HG03280 (cell line): ENCODE measurements around the gene TGFBRAP1.
"Not testable (repeated sequence)": the region's sequence is repeated elsewhere in the genome, so short reads cannot be mapped to it uniquely, and the experiment has no call there.

ENCODE experiments used
- ATAC-seq: cut with Tn5 transposase; IDR thresholded peaks from one replicate; pipeline ENCODE4 v1.9.1; 2021; ENCODE audit warnings: mild to moderate bottlenecking, moderate library complexity; ENCODE audit not compliant: unreplicated experiment

TGFBRAP1 gene

GRCh38 chr2:105278654-105279053, 50.9 kb downstream of the TGFBRAP1 start:
- no peak for ATAC-seq

- ATAC-seq: no peak
Observed at GRCh38 chr2:105274046-105274445, 55.5 kb downstream of the TGFBRAP1 start.

GRCh38 chr2:105272176-105272575, 57.4 kb downstream of the TGFBRAP1 start:
- ATAC-seq: no peak

GRCh38 chr2:105271393-105272045, 58.0 kb downstream of the TGFBRAP1 start:
- ATAC-seq: no peak

GRCh38 chr2:105269426-105269825, 60.1 kb downstream of the TGFBRAP1 start:
- no peak for ATAC-seq

GRCh38 chr2:105262651-105263091, 66.9 kb downstream of the TGFBRAP1 start:
- ATAC-seq: no peak

- no peak for ATAC-seq
Observed at GRCh38 chr2:105261061-105261460, 68.5 kb downstream of the TGFBRAP1 start.

GRCh38 chr2:105258835-105259350, 70.6 kb downstream of the TGFBRAP1 start:
- no peak for ATAC-seq

- no peak for ATAC-seq
Observed at GRCh38 chr2:105257981-105258380, 71.6 kb downstream of the TGFBRAP1 start.

- ATAC-seq: no peak
Observed at GRCh38 chr2:105256431-105257047, 73.0 kb downstream of the TGFBRAP1 start.

- ATAC-seq: no peak
Observed at GRCh38 chr2:105255979-105256378, 73.6 kb downstream of the TGFBRAP1 start.

GRCh38 chr2:105254531-105255210, 74.9 kb downstream of the TGFBRAP1 start:
- no peak for ATAC-seq

- no peak for ATAC-seq
Observed at GRCh38 chr2:105252271-105252670, 77.3 kb downstream of the TGFBRAP1 start.

GRCh38 chr2:105251016-105251648, 78.4 kb downstream of the TGFBRAP1 start:
- not testable (repeated sequence) for ATAC-seq

GRCh38 chr2:105249891-105250290, 79.6 kb downstream of the TGFBRAP1 start:
- ATAC-seq: no peak

- ATAC-seq: no peak
Observed at GRCh38 chr2:105249181-105249580, 80.4 kb downstream of the TGFBRAP1 start.

GRCh38 chr2:105248316-105249070, 81.0 kb downstream of the TGFBRAP1 start:
- no peak for ATAC-seq

- ATAC-seq: no peak
Observed at GRCh38 chr2:105244451-105244850, 85.1 kb downstream of the TGFBRAP1 start.

GRCh38 chr2:105243961-105244360, 85.6 kb downstream of the TGFBRAP1 start:
- ATAC-seq: no peak

- no peak for ATAC-seq
Observed at GRCh38 chr2:105242286-105242993, 87.1 kb downstream of the TGFBRAP1 start.
